H1 (cell line): ENCODE data around the gene UNC13C. TPM values are rescaled to one million over a fixed set of nuclear protein-coding genes. Genes with fewer than 3 reads are reported as not detected.

ENCODE experiments used
- CTCF ChIA-PET: fragments of 300-600 bp; sonication (Branson Sonifier 250); formaldehyde crosslinking; loops from one replicate; lab custom pipeline; 2021; ENCODE audit not compliant: partially characterized antibody; lab: Charles Lee
- POLR2A ChIA-PET: fragments of 300-600 bp; sonication (Branson Sonifier 250); formaldehyde crosslinking; loops from one replicate; lab custom pipeline; 2021; ENCODE audit warnings: inconsistent platforms; ENCODE audit not compliant: partially characterized antibody; lab: Charles Lee
- DNase-seq, 2 experiments: peaks; one replicate each; pipeline versions ENCODE4 v3.0.0 to v3.0.0-alpha.2; 2010 to 2022; ENCODE audit warnings: low spot score in 2 of 2, low read depth in 1 of 2, mixed read lengths in 1 of 2
- FAIRE-seq: peaks from 2 replicates; lab custom pipeline; 2011; peaks lifted over from hg19 to GRCh38; lab: Jason Lieb, UNC
- H2AFZ ChIP-seq: 2 replicates; pipeline ENCODE4 v1.8.1; 2012; ENCODE audit warnings: low read length, inconsistent platforms
- H2AK5ac ChIP-seq: 2 replicates; pipeline ENCODE4 v1.6.1; 2013; ENCODE audit warnings: low read depth, low read length
- H2BK120ac ChIP-seq: replicated peaks from 2 replicates; pipeline ENCODE3; 2013; ENCODE audit warnings: low read depth, low read length, inconsistent platforms
- H2BK12ac ChIP-seq: 2 replicates; pipeline ENCODE4 v1.6.1; 2013; ENCODE audit warnings: low read depth, low read length
- H2BK15ac ChIP-seq: 2 replicates; pipeline ENCODE4 v1.6.1; 2013; ENCODE audit warnings: low read length
- H2BK20ac ChIP-seq: 2 replicates; pipeline ENCODE4 v1.6.1; 2013; ENCODE audit warnings: low read length
- H2BK5ac ChIP-seq: 2 replicates; pipeline ENCODE4 v1.6.1; 2013; ENCODE audit warnings: low read depth, low read length
- H3K14ac ChIP-seq: 2 replicates; pipeline ENCODE4 v1.6.1; 2013; ENCODE audit warnings: inconsistent platforms; ENCODE audit not compliant: insufficient read length
- H3K18ac ChIP-seq: 2 replicates; pipeline ENCODE4 v1.6.1; 2013; ENCODE audit warnings: low read length; ENCODE audit errors: extremely low read depth
- H3K23ac ChIP-seq: 2 replicates; pipeline ENCODE4 v1.6.1; 2013; ENCODE audit warnings: inconsistent platforms; ENCODE audit not compliant: insufficient read length
- H3K23me2 ChIP-seq: 2 replicates; pipeline ENCODE4 v1.6.1; 2013; ENCODE audit warnings: low read depth, low read length
- H3K27ac ChIP-seq: 2 replicates; pipeline ENCODE4 v1.6.1; 2011; ENCODE audit warnings: low read depth, low read length, inconsistent platforms
- H3K27me3 ChIP-seq, 4 experiments: replicated peaks in 1 of 4; 1 replicate in 1 of 4; 2 replicates in 3 of 4; pipeline versions ENCODE4 v1.6.1 to v1.8.1; 2011 to 2013; ENCODE audit warnings: low read length in 3 of 4, mild to moderate bottlenecking in 3 of 4, inconsistent platforms in 2 of 4, mixed read lengths in 2 of 4, moderate library complexity in 1 of 4; ENCODE audit not compliant: control insufficient read depth in 3 of 4, insufficient read depth in 3 of 4; ENCODE audit errors: extremely low read depth in 1 of 4
- H3K36me3 ChIP-seq, 4 experiments: 2 replicates each; pipeline versions ENCODE4 v1.6.1 to v1.8.1; 2011 to 2013; ENCODE audit warnings: mild to moderate bottlenecking in 4 of 4, low read length in 3 of 4, moderate library complexity in 2 of 4, control low read depth in 1 of 4, inconsistent platforms in 1 of 4; ENCODE audit not compliant: insufficient read depth in 4 of 4, control insufficient read depth in 2 of 4
- H3K4ac ChIP-seq: replicated peaks from 2 replicates; pipeline ENCODE3; 2013; ENCODE audit warnings: low read length, low read depth, mixed read lengths, inconsistent platforms; ENCODE audit not compliant: insufficient read length
- H3K4me1 ChIP-seq, 4 experiments: replicated peaks in 1 of 4; 1 replicate in 1 of 4; 2 replicates in 3 of 4; pipeline versions ENCODE4 v1.6.1 to v1.8.1; 2011 to 2013; ENCODE audit warnings: low read length in 3 of 4, inconsistent platforms in 2 of 4, mixed read lengths in 1 of 4; ENCODE audit not compliant: insufficient read depth in 4 of 4, control insufficient read depth in 3 of 4
- H3K4me2 ChIP-seq, 2 experiments: 2 replicates each; pipeline versions ENCODE4 v1.6.1 to v1.8.1; 2011 to 2013; ENCODE audit warnings: low read depth in 2 of 2, low read length in 2 of 2, control low read depth in 1 of 2, inconsistent platforms in 1 of 2, mild to moderate bottlenecking in 1 of 2; ENCODE audit not compliant: insufficient read depth in 1 of 2
- H3K4me3 ChIP-seq, 4 experiments: fragments of 200-600, 300-600 bp in 1 of 4; sonication (generic), shearing (Covaris generic), sonication (Bioruptor Twin) in 1 of 4; 2 replicates each; pipeline versions ENCODE4 v1.5.1 to v1.8.1; 2011 to 2016; ENCODE audit warnings: low read length in 4 of 4, low read depth in 3 of 4, control low read depth in 2 of 4, inconsistent platforms in 2 of 4, mild to moderate bottlenecking in 2 of 4, mixed read lengths in 1 of 4, moderate library complexity in 1 of 4; ENCODE audit not compliant: insufficient read depth in 2 of 4; ENCODE audit errors: extremely low read depth in 1 of 4
- H3K56ac ChIP-seq: replicated peaks from 2 replicates; pipeline ENCODE3; 2013; ENCODE audit warnings: low read depth, mild to moderate bottlenecking, mixed read lengths, low read length, inconsistent platforms; ENCODE audit not compliant: insufficient read length
- H3K79me1 ChIP-seq: 2 replicates; pipeline ENCODE4 v1.6.1; 2013; ENCODE audit warnings: low read depth, low read length, control low read depth
- H3K79me2 ChIP-seq, 2 experiments: 2 replicates each; pipeline versions ENCODE4 v1.6.1 to v1.8.1; 2012 to 2013; ENCODE audit warnings: low read length in 2 of 2, mild to moderate bottlenecking in 2 of 2, inconsistent platforms in 1 of 2; ENCODE audit not compliant: insufficient read depth in 2 of 2, control insufficient read depth in 1 of 2
- H3K9ac ChIP-seq, 4 experiments: replicated peaks in 1 of 4; 1 replicate in 1 of 4; 2 replicates in 3 of 4; pipeline versions ENCODE4 v1.6.1 to v1.8.1; 2011 to 2013; ENCODE audit warnings: low read depth in 3 of 4, low read length in 3 of 4, control low read depth in 2 of 4, mild to moderate bottlenecking in 2 of 4, moderate library complexity in 2 of 4, inconsistent platforms in 1 of 4; ENCODE audit errors: extremely low read depth in 1 of 4
- H3K9me3 ChIP-seq, 2 experiments: 2 replicates each; pipeline versions ENCODE4 v1.6.1 to v1.8.1; 2012 to 2013; ENCODE audit warnings: mild to moderate bottlenecking in 2 of 2, moderate library complexity in 2 of 2, control low read depth in 1 of 2, inconsistent platforms in 1 of 2, low read depth in 1 of 2, low read length in 1 of 2, mixed read lengths in 1 of 2; ENCODE audit not compliant: insufficient read depth in 2 of 2
- H4K20me1 ChIP-seq, 2 experiments: replicated peaks in 1 of 2; 2 replicates each; pipeline versions ENCODE3 to v1.8.1; 2011 to 2013; ENCODE audit warnings: inconsistent platforms in 2 of 2, low read length in 2 of 2, mild to moderate bottlenecking in 1 of 2; ENCODE audit not compliant: insufficient read depth in 2 of 2, control insufficient read depth in 1 of 2
- H4K5ac ChIP-seq: 2 replicates; pipeline ENCODE4 v1.6.1; 2013; ENCODE audit warnings: low read length, low read depth, mixed read lengths, inconsistent platforms; ENCODE audit not compliant: insufficient read length
- H4K8ac ChIP-seq: 2 replicates; pipeline ENCODE4 v1.8.0; 2013; ENCODE audit warnings: mild to moderate bottlenecking, moderate library complexity, low read length, inconsistent platforms; ENCODE audit not compliant: insufficient read depth; ENCODE audit errors: extremely low read depth
- H4K91ac ChIP-seq: replicated peaks from 2 replicates; pipeline ENCODE3; 2013; ENCODE audit warnings: low read length, mixed read lengths, inconsistent platforms; ENCODE audit not compliant: insufficient read length
- BACH1 ChIP-seq: IDR thresholded peaks from 2 replicates; pipeline ENCODE4 v1.6.1; 2012; ENCODE audit warnings: low read length, improper control_type of control experiment
- BCL11A ChIP-seq, 2 experiments: IDR thresholded peaks; one replicate each; pipeline ENCODE4 v1.6.1; 2011; ENCODE audit warnings: low read depth in 2 of 2, low read length in 2 of 2, mild to moderate bottlenecking in 2 of 2
- CHD2 ChIP-seq: IDR thresholded peaks from 2 replicates; pipeline ENCODE4 v1.6.1; 2012; ENCODE audit warnings: low read length, improper control_type of control experiment
- EGR1 ChIP-seq: IDR thresholded peaks from 2 replicates; pipeline ENCODE4 v1.6.1; 2011; ENCODE audit warnings: low read depth, low read length, borderline replicate concordance
- EP300 ChIP-seq, 2 experiments: IDR thresholded peaks; 1 replicate in 1 of 2; 2 replicates in 1 of 2; pipeline ENCODE4 v1.6.1; 2011 to 2012; ENCODE audit warnings: low read depth in 2 of 2, low read length in 2 of 2, mild to moderate bottlenecking in 2 of 2, borderline replicate concordance in 1 of 2, inconsistent platforms in 1 of 2, moderate library complexity in 1 of 2
- HDAC2 ChIP-seq, 2 experiments: fragments of 300-600 bp in 1 of 2; sonication (generic) in 1 of 2; IDR thresholded peaks; 2 replicates each; pipeline ENCODE4 v1.6.1; 2011 to 2012; ENCODE audit warnings: low read depth in 2 of 2, low read length in 2 of 2, mild to moderate bottlenecking in 2 of 2, moderate library complexity in 2 of 2, borderline replicate concordance in 1 of 2, inconsistent platforms in 1 of 2
- POLR2A ChIP-seq, 2 experiments: IDR thresholded peaks; 1 replicate in 1 of 2; 2 replicates in 1 of 2; pipeline ENCODE4 v1.6.1; 2011; ENCODE audit warnings: low read depth in 2 of 2, low read length in 2 of 2, mild to moderate bottlenecking in 2 of 2; ENCODE audit errors: control extremely low read depth in 1 of 2
- POLR2AphosphoS5 ChIP-seq: IDR thresholded peaks from 2 replicates; pipeline ENCODE4 v1.6.1; 2011; ENCODE audit warnings: low read depth, low read length
- RFX5 ChIP-seq: IDR thresholded peaks from 2 replicates; pipeline ENCODE4 v1.6.1; 2011; ENCODE audit warnings: low read depth, low read length, improper control_type of control experiment, borderline replicate concordance
- SIN3A ChIP-seq, 2 experiments: IDR thresholded peaks in 1 of 2; conservative IDR thresholded peaks in 1 of 2; 2 replicates each; pipeline ENCODE4 v1.6.1; 2011 to 2012; ENCODE audit warnings: low read length in 2 of 2, improper control_type of control experiment in 1 of 2, low read depth in 1 of 2, mild to moderate bottlenecking in 1 of 2
- SIRT6 ChIP-seq: IDR thresholded peaks from one replicate; pipeline ENCODE4 v1.7.1; 2012; ENCODE audit warnings: low read length, inconsistent platforms
- YY1 ChIP-seq: IDR thresholded peaks from 2 replicates; pipeline ENCODE4 v1.6.1; 2011; ENCODE audit warnings: low read depth, mild to moderate bottlenecking, low read length
- WGBS, 2 experiments: shearing (Covaris generic) in 1 of 2; methylation state at CpG; one replicate each; pipeline versions ENCODE4 v1.1.6 to v1.1.7; 2013 to 2015; ENCODE audit warnings: low lambda C conversion rate in 2 of 2, mixed read lengths in 2 of 2, inconsistent platforms in 1 of 2, low coverage in 1 of 2, missing lambda C conversion rate in 1 of 2; ENCODE audit not compliant: insufficient replicate concordance in 2 of 2, insufficient coverage in 1 of 2, insufficient read length in 1 of 2; ENCODE audit errors: extremely low coverage in 1 of 2, missing lambda C conversion rate in 1 of 2; 5-methylcytosine and 5-hydroxymethylcytosine counted together
- polyA plus RNA-seq, 7 experiments: library from polyadenylated mRNA; depleted of rRNA in 3 of 7; stranded (reverse) in 5 of 7; unstranded in 2 of 7; fragments of >200 nt in 5 of 7; fragments of 200-250 nt in 2 of 7; gene quantifications; 1 replicate in 5 of 7; 2 replicates in 1 of 7; 4 replicates in 1 of 7; pipeline versions ENCODE4 v1.2.1 to v1.2.3, GENCODE V29; 2011 to 2013; ENCODE audit warnings: missing spikeins in 2 of 7, mixed read lengths in 2 of 7
- total RNA-seq: library from RNA; stranded (reverse); fragmentation: NEBNext Ultra II Directional; extraction: Animal tissue kit (Norgen Biotek cat#: 25700); gene quantifications from 2 replicates; pipeline ENCODE4 v1.2.1, GENCODE V29; 2021
- TF ChIP-seq, protein P1 (sequence below): IDR thresholded peaks from 2 replicates; pipeline ENCODE4 v1.6.1; 2011; ENCODE audit warnings: low read length, improper control_type of control experiment

UNC13C gene
- total and polyA plus RNA-seq, 2 of the 8 experiments (the other 6 are each of a cell fraction or from before 2014, with no cell fraction given), result 0.02 to 0.13 TPM

DNA sequence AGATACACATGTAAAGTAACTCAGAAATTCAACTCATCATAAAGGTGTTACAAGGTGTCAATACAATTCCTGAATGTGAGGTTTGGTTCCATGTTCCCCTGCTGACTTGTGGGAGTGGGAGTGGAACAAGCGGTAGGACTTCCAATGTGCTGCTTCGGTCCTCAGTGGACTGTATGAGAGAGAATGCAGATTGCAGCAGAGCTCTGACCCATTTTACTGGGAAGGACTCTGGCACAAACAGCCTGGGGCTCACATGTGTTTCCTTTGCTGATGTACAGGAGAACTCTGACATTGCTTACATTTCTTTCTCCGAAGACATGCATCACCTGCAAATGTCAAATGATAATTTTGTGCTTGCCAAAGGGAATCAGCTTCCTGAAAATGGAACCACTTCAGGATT lies 111.5 kb downstream of the UNC13C start:
- Histone ChIP-seq H2BK15ac (no peak overlapping the region), H3K23me2 (no peaks in the 10 kb centered on the region), H3K4me3 (no peak overlapping the region), H2BK12ac (no peak overlapping the region), H3K23ac (no peak overlapping the region), H4K91ac (no peak overlapping the region), H3K4me2 (no peak overlapping the region), H2AFZ (no peak overlapping the region), H3K27me3 (no peaks in the 10 kb centered on the region; a peak in 1 of 7 replicates), H3K79me2 (no peaks in the 10 kb centered on the region), H4K5ac (no peak overlapping the region), H2BK5ac (no peak overlapping the region), H3K14ac (no peak overlapping the region), H2BK20ac (no peak overlapping the region), H3K79me1 (no peaks in the 10 kb centered on the region), H3K9ac (no peak overlapping the region), H3K9me3 (peaks cover 17 to 18% of the 10 kb centered on the region in 2 experiments; a peak in 2 of 4 replicates), H2BK120ac (no peak overlapping the region), H3K36me3 (no peaks in the 10 kb centered on the region), H4K20me1 (no peaks in the 10 kb centered on the region), H3K56ac (no peak overlapping the region), H4K8ac (no peak overlapping the region), H3K27ac (no peak overlapping the region), H3K18ac (no peak overlapping the region), H3K4ac (no peak overlapping the region), H3K4me1 (no peaks in the 10 kb centered on the region), H2AK5ac (no peak overlapping the region)
- ChIA-PET POLR2A (no interaction called here), CTCF (interaction anchor here (0.6 kb wide), 1 partner anchor 461 kb away, joined by 3 read pairs; no protein-coding TSS in a partner anchor)
- WGBS, 2 experiments, result 94% methylated on average over 3 of the region's 3 CpGs; no CpG with 5 or more reads in 1 of the 2 experiments
- FAIRE-seq (no peak), DNase-seq (no peak)
- no peak for TF ChIP-seq SIRT6
- TF ChIP-seq BACH1, result no peak
- no peak for TF ChIP-seq BCL11A (IDR thresholded peaks at IDR 0.05; ENCODE audit: low read depth in 2 of 2, low read length in 2 of 2)
- TF ChIP-seq EGR1, result no peak
- TF ChIP-seq POLR2AphosphoS5, result no peak
- no peak for TF ChIP-seq SIN3A (conservative IDR thresholded peaks at IDR 0.05 in 1 of 2, IDR thresholded peaks at IDR 0.05 in 1 of 2; ENCODE audit: low read depth in 1 of 2, low read length in 2 of 2)
- no peak for TF ChIP-seq EP300 (IDR thresholded peaks at IDR 0.05; ENCODE audit: borderline replicate concordance in 1 of 2, low read depth in 2 of 2, low read length in 2 of 2)
- no peak for TF ChIP-seq HDAC2 (IDR thresholded peaks at IDR 0.05; ENCODE audit: borderline replicate concordance in 1 of 2, low read depth in 2 of 2, low read length in 2 of 2)
- TF ChIP-seq, protein P1, sequence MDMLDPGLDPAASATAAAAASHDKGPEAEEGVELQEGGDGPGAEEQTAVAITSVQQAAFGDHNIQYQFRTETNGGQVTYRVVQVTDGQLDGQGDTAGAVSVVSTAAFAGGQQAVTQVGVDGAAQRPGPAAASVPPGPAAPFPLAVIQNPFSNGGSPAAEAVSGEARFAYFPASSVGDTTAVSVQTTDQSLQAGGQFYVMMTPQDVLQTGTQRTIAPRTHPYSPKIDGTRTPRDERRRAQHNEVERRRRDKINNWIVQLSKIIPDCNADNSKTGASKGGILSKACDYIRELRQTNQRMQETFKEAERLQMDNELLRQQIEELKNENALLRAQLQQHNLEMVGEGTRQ, result no peak
- no peak for TF ChIP-seq YY1
- no peak for TF ChIP-seq CHD2
- TF ChIP-seq RFX5, result no peak
- no peak for TF ChIP-seq POLR2A (IDR thresholded peaks at IDR 0.05; ENCODE audit: control extremely low read depth in 1 of 2, low read depth in 2 of 2, low read length in 2 of 2)
